Measurements from ENCODE around the gene AXDND1. TPM values are rescaled to one million over a fixed set of nuclear protein-coding genes. Genes with fewer than 3 reads are reported as not detected.

AXDND1 gene
- total RNA-seq, 1 experiment from 2014 or later = 1.8 TPM

- no TSS peak for BruUV-seq (replicated peaks)
- 0 out of 2 replicates have a peak, but pooled peaks cover 5% of the 10 kb centered on the region for H3K79me2 ChIP-seq (ENCODE audit: low read depth)
- no peaks in the 10 kb centered on the region for H3K9me2 ChIP-seq (ENCODE audit: insufficient read depth)
- CTCF ChIA-PET = no interaction called here
- H3K27ac ChIP-seq = no peak overlapping the region
- no peak overlapping the region for H2AFZ ChIP-seq
- H3F3A ChIP-seq (ENCODE audit: insufficient read depth, low read depth) = peaks cover 3% of the 10 kb centered on the region; the same call in 1 of the 2 replicates
- TF ChIP-seq EZH2 (IDR thresholded peaks at IDR 0.05; ENCODE audit: low read depth) (no peak), CTCF (conservative IDR thresholded peaks at IDR 0.05) (no peak)
- no peak overlapping the region for H3K4me2 ChIP-seq
- no peaks in the 10 kb centered on the region for H3K9me3 ChIP-seq (ENCODE audit: insufficient read depth, low read depth)
- POLR2A ChIA-PET (ENCODE audit: unreplicated experiment) = no interaction called here
- H3K27me3 ChIP-seq (ENCODE audit: insufficient read depth, low read depth) = no peaks in the 10 kb centered on the region
- no peak for DNase-seq
- intact Hi-C loops (cut with micrococcal nuclease; ENCODE audit: unreplicated experiment) = no loop called here
- H4K20me1 ChIP-seq (ENCODE audit: insufficient read depth) = no peaks in the 10 kb centered on the region
- H3K4me1 ChIP-seq (replicated peaks; ENCODE audit: insufficient read depth) = no peaks in the 10 kb centered on the region
- 0 out of 2 replicates have a peak, but pooled peaks cover 4% of the 10 kb centered on the region for H3K36me3 ChIP-seq (ENCODE audit: low read depth)
- no peak overlapping the region for H3K4me3 ChIP-seq
Observed at GRCh38 chr1:179321533-179322216, 44.1 kb upstream of the AXDND1 start.

GRCh38 chr1:179322557-179322956 lies 43.2 kb upstream of the AXDND1 start:
- Histone ChIP-seq H3K36me3 (ENCODE audit: low read depth) (0 out of 2 replicates have a peak, but pooled peaks cover 4% of the 10 kb centered on the region), H3K79me2 (ENCODE audit: low read depth) (0 out of 2 replicates have a peak, but pooled peaks cover 5% of the 10 kb centered on the region)

GRCh38 chr1:179323436-179323835 lies 42.3 kb upstream of the AXDND1 start:
- H3K9me3 ChIP-seq (ENCODE audit: insufficient read depth, low read depth) = no peaks in the 10 kb centered on the region
- H3F3A ChIP-seq (ENCODE audit: insufficient read depth, low read depth) = peaks cover 3% of the 10 kb centered on the region; the same call in 1 of the 2 replicates
- H4K20me1 ChIP-seq (ENCODE audit: insufficient read depth) = no peaks in the 10 kb centered on the region
- ChIA-PET POLR2A (ENCODE audit: unreplicated experiment) (no interaction called here), CTCF (no interaction called here)
- no TSS peak for BruUV-seq (replicated peaks)
- no peaks in the 10 kb centered on the region for H3K9me2 ChIP-seq (ENCODE audit: insufficient read depth)
- no peak for TF ChIP-seq CTCF (conservative IDR thresholded peaks at IDR 0.05)
- no peak for TF ChIP-seq EZH2 (IDR thresholded peaks at IDR 0.05; ENCODE audit: low read depth)
- DNase-seq = no peak
- no peak overlapping the region for H2AFZ ChIP-seq
- H3K4me1 ChIP-seq (replicated peaks; ENCODE audit: insufficient read depth) = no peaks in the 10 kb centered on the region
- no peak overlapping the region for H3K4me2 ChIP-seq
- no peaks in the 10 kb centered on the region for H3K27me3 ChIP-seq (ENCODE audit: insufficient read depth, low read depth)
- H3K36me3 ChIP-seq (ENCODE audit: low read depth) = 0 out of 2 replicates have a peak, but pooled peaks cover 4% of the 10 kb centered on the region
- H3K4me3 ChIP-seq = no peak overlapping the region
- H3K27ac ChIP-seq = no peak overlapping the region
- intact Hi-C loops (cut with micrococcal nuclease; ENCODE audit: unreplicated experiment) = no loop called here
- 0 out of 2 replicates have a peak, but pooled peaks cover 5% of the 10 kb centered on the region for H3K79me2 ChIP-seq (ENCODE audit: low read depth)

More at GRCh38 chr1:179322557-179322956, 43.2 kb upstream of the AXDND1 start:
- POLR2A ChIA-PET (ENCODE audit: unreplicated experiment) = no interaction called here
- no peaks in the 10 kb centered on the region for H4K20me1 ChIP-seq (ENCODE audit: insufficient read depth)
- H3K27me3 ChIP-seq (ENCODE audit: insufficient read depth, low read depth) = no peaks in the 10 kb centered on the region
- H3K4me1 ChIP-seq (replicated peaks; ENCODE audit: insufficient read depth) = no peaks in the 10 kb centered on the region
- no peak for DNase-seq
- no peaks in the 10 kb centered on the region for H3K9me2 ChIP-seq (ENCODE audit: insufficient read depth)
- no peak overlapping the region for H3K4me2 ChIP-seq
- H3K4me3 ChIP-seq = no peak overlapping the region
- H3F3A ChIP-seq (ENCODE audit: insufficient read depth, low read depth) = peaks cover 3% of the 10 kb centered on the region; the same call in 1 of the 2 replicates
- H3K27ac ChIP-seq = no peak overlapping the region
- intact Hi-C loops (cut with micrococcal nuclease; ENCODE audit: unreplicated experiment) = no loop called here
- H3K9me3 ChIP-seq (ENCODE audit: insufficient read depth, low read depth) = no peaks in the 10 kb centered on the region
- no peak overlapping the region for H2AFZ ChIP-seq
- CTCF ChIA-PET = no interaction called here
- BruUV-seq (replicated peaks) = no TSS peak
- TF ChIP-seq CTCF (conservative IDR thresholded peaks at IDR 0.05) = no peak
- TF ChIP-seq EZH2 (IDR thresholded peaks at IDR 0.05; ENCODE audit: low read depth) = no peak

Data from PC-9 (cell line).